Sigmoid colon (tissue), 7 donors: Measurements from ENCODE around the gene ZG16B. TPM values are rescaled to one million over a fixed set of nuclear protein-coding genes. Genes with fewer than 3 reads are reported as not detected.

Experiments
- DNase-seq: peaks from one replicate; pipeline ENCODE4 v3.0.0-alpha.2; 2019
- H3K27ac ChIP-seq, 4 donors: fragments of 200-600 bp; sonication (generic); one replicate each; pipeline ENCODE4 v1.5.1; 2016 to 2019; ENCODE audit warnings: mild to moderate bottlenecking in 1 of 4
- H3K27me3 ChIP-seq, 3 donors: fragments of 200-600 bp; sonication (generic); one replicate each; pipeline ENCODE4 v1.5.1; 2019; ENCODE audit warnings: mild to moderate bottlenecking in 1 of 3
- H3K36me3 ChIP-seq, 4 donors: fragments of 200-600 bp; sonication (generic); one replicate each; pipeline ENCODE4 v1.5.1; 2016 to 2019
- H3K4me1 ChIP-seq, 4 donors: fragments of 200-600 bp; sonication (generic); one replicate each; pipeline ENCODE4 v1.5.1; 2017 to 2019
- H3K4me3 ChIP-seq, 4 donors: fragments of 200-600 bp; sonication (generic); one replicate each; pipeline ENCODE4 v1.5.1; 2017 to 2019; ENCODE audit warnings: mild to moderate bottlenecking in 2 of 4, moderate library complexity in 1 of 4
- H3K9me3 ChIP-seq, 4 donors: fragments of 200-600 bp in 3 of 4; sonication (generic) in 3 of 4; one replicate each; pipeline versions ENCODE4 v1.5.1 to v1.6.1; 2013 to 2019
- CTCF ChIP-seq, 4 experiments: fragments of 450-650 bp in 3 of 4; fragments of 200-600 bp in 1 of 4; IDR thresholded peaks; one replicate each; pipeline ENCODE4 v1.5.1; 2016 to 2019; ENCODE audit warnings: antibody characterized with exemption in 4 of 4, mild to moderate bottlenecking in 3 of 4, moderate library complexity in 2 of 4
- EP300 ChIP-seq, 4 donors: sonication (generic); formaldehyde crosslinking; IDR thresholded peaks; one replicate each; pipeline ENCODE4 v1.6.1; 2017; ENCODE audit warnings: antibody characterized with exemption in 4 of 4
- POLR2A ChIP-seq, 2 donors: fragments of 450-650 bp; IDR thresholded peaks; one replicate each; pipeline ENCODE4 v1.6.1; 2016; ENCODE audit warnings: antibody characterized with exemption in 2 of 2, mild to moderate bottlenecking in 2 of 2, moderate library complexity in 2 of 2
- WGBS, 2 donors: extraction: QIAGEN DNeasy Blood & Tissue Kit; methylation state at CpG; one replicate each; pipeline ENCODE4 v1.1.7; 2013; 5-methylcytosine and 5-hydroxymethylcytosine counted together
- intact Hi-C: fragments of 100-400 bp; cut with DNase I; formaldehyde crosslinking; loops from one replicate; pipeline ENCODE4 v1.15.1; 2023
- polyA plus RNA-seq, 3 donors: library from polyadenylated mRNA; stranded (reverse); fragments of 200-250 nt; gene quantifications; one replicate each; pipeline ENCODE4 v1.2.3, GENCODE V29; 2013
- small RNA-seq, 3 donors: library from RNA; depleted of rRNA; stranded (forward); fragments of <200 nt; gene quantifications; one replicate each; pipeline ENCODE3, GENCODE V24; 2016
- total RNA-seq, 4 donors: library from RNA; depleted of rRNA; stranded (reverse); fragments of >200 nt; gene quantifications; one replicate each; pipeline ENCODE4 v1.1.0, GENCODE V29; 2016
- donor health status: healthy with polysubstance abuse.
- donor health status: Bipolar disorder and iron deficiency.
- donor health status: healthy.

ZG16B gene
- total and polyA plus RNA-seq, 7 donors: 15.6 to 147 (median 55.0) TPM; not detected in 4

- 92% methylated on average over 6 of the region's 6 CpGs for WGBS, 2 donors
- Histone ChIP-seq H3K4me1 (peaks cover 0 to 16% (median 10%) of the 10 kb centered on the region in 4 donors), H3K36me3 (no peaks in the 10 kb centered on the region), H3K27me3 (no peaks in the 10 kb centered on the region), H3K9me3 (no peaks in the 10 kb centered on the region), H3K4me3 (no peak overlapping the region), H3K27ac (no peak overlapping the region)
- no peak for DNase-seq
- no peak for TF ChIP-seq EP300 (IDR thresholded peaks at IDR 0.05)
- no peak for TF ChIP-seq POLR2A (IDR thresholded peaks at IDR 0.05)
- TF ChIP-seq CTCF (IDR thresholded peaks at IDR 0.05): no peak
- intact Hi-C loops: loop anchor here (5.0 kb wide), 2 partner anchors 37 to 453 kb away; partner anchors contain the start of gene CCNF
Observed at GRCh38 chr16:2879854-2880508, 49.9 kb downstream of the ZG16B start.

Small RNAs within 50 kb of the gene (small RNA-seq; reads per million reads assigned to genes)
- gene SNORA3C: 0 reads per million in 3 donors

Other genes with a start within 250 kb of the ZG16B start
- gene KCTD5, start 147.8 kb upstream of the ZG16B start, total RNA-seq: 10 to 100 TPM in 3 of 4 donors, 1 to 10 TPM in 1; 9.5 to 17.1 (median 11.5) TPM
- 10 to 100 TPM; 47.4 to 80.5 (median 78.6) TPM for gene KCTD5, start 147.8 kb upstream of the ZG16B start, polyA plus RNA-seq
- gene PRSS27, start 110.1 kb upstream of the ZG16B start, total RNA-seq: 1 to 10 TPM; 1.2 to 5.0 (median 1.4) TPM
- gene PRSS27, start 110.1 kb upstream of the ZG16B start, polyA plus RNA-seq: 1 to 10 TPM in 1 of 3 donors, under 1 TPM in 1, not detected in 1; 0.60 to 2.1 TPM
- 100 to 1,000 TPM; 181 to 826 (median 219) TPM for gene SRRM2, start 77.7 kb upstream of the ZG16B start, total RNA-seq
- gene SRRM2, start 77.7 kb upstream of the ZG16B start, polyA plus RNA-seq: 100 to 1,000 TPM in 1 of 3 donors, 10 to 100 TPM in 2; 66.1 to 725 (median 73.8) TPM
- gene ELOB, start 53.0 kb upstream of the ZG16B start, total RNA-seq: 1,000 to 10,000 TPM in 1 of 4 donors, 100 to 1,000 TPM in 3; 329 to 1,166 (median 508) TPM
- gene ELOB, start 53.0 kb upstream of the ZG16B start, polyA plus RNA-seq: 100 to 1,000 TPM; 454 to 984 (median 463) TPM
- gene PRSS33, start 42.7 kb upstream of the ZG16B start, total RNA-seq: not detected
- gene PRSS33, start 42.7 kb upstream of the ZG16B start, polyA plus RNA-seq: not detected
- gene PRSS41, start 31.8 kb upstream of the ZG16B start, total RNA-seq: not detected
- not detected for gene PRSS41, start 31.8 kb upstream of the ZG16B start, polyA plus RNA-seq
- gene PRSS21, start 13.1 kb upstream of the ZG16B start, total RNA-seq: not detected
- gene PRSS21, start 13.1 kb upstream of the ZG16B start, polyA plus RNA-seq: under 1 TPM in 1 of 3 donors, not detected in 2; 0.58 TPM
- not detected for gene PRSS22, start 27.9 kb downstream of the ZG16B start, total RNA-seq
- gene PRSS22, start 27.9 kb downstream of the ZG16B start, polyA plus RNA-seq: 10 to 100 TPM in 1 of 3 donors, not detected in 2; 20.8 TPM
- 10 to 100 TPM; 33.6 to 64.2 (median 55.8) TPM for gene FLYWCH2, start 52.9 kb downstream of the ZG16B start, total RNA-seq
- 10 to 100 TPM; 27.5 to 43.2 (median 30.7) TPM for gene FLYWCH2, start 52.9 kb downstream of the ZG16B start, polyA plus RNA-seq
- gene FLYWCH1, start 81.6 kb downstream of the ZG16B start, total RNA-seq: 10 to 100 TPM; 28.6 to 51.5 (median 33.2) TPM
- 10 to 100 TPM in 1 of 3 donors, 1 to 10 TPM in 2; 6.9 to 19.5 (median 7.2) TPM for gene FLYWCH1, start 81.6 kb downstream of the ZG16B start, polyA plus RNA-seq
- not detected for gene KREMEN2, start 134.0 kb downstream of the ZG16B start, total RNA-seq
- gene KREMEN2, start 134.0 kb downstream of the ZG16B start, polyA plus RNA-seq: 1 to 10 TPM; 1.0 to 1.8 (median 1.6) TPM
- gene PAQR4, start 139.0 kb downstream of the ZG16B start, total RNA-seq: 1 to 10 TPM in 2 of 4 donors, under 1 TPM in 2; 0.83 to 3.6 (median 1.0) TPM
- 10 to 100 TPM in 1 of 3 donors, 1 to 10 TPM in 2; 3.6 to 22.1 (median 3.9) TPM for gene PAQR4, start 139.0 kb downstream of the ZG16B start, polyA plus RNA-seq
- gene PKMYT1, start 150.1 kb downstream of the ZG16B start, total RNA-seq: under 1 TPM in 1 of 4 donors, not detected in 3; 0.95 TPM
- 10 to 100 TPM in 1 of 3 donors, 1 to 10 TPM in 2; 1.6 to 33.1 (median 4.2) TPM for gene PKMYT1, start 150.1 kb downstream of the ZG16B start, polyA plus RNA-seq
- not detected for gene CLDN9, start 182.6 kb downstream of the ZG16B start, total RNA-seq
- gene CLDN9, start 182.6 kb downstream of the ZG16B start, polyA plus RNA-seq: under 1 TPM in 1 of 3 donors, not detected in 2; 0.28 TPM
- gene CLDN6, start 187.9 kb downstream of the ZG16B start, total RNA-seq: not detected
- gene CLDN6, start 187.9 kb downstream of the ZG16B start, polyA plus RNA-seq: not detected
- gene TNFRSF12A, start 190.1 kb downstream of the ZG16B start, total RNA-seq: 10 to 100 TPM in 3 of 4 donors, 1 to 10 TPM in 1; 6.1 to 78.2 (median 12.7) TPM
- gene TNFRSF12A, start 190.1 kb downstream of the ZG16B start, polyA plus RNA-seq: 10 to 100 TPM in 1 of 3 donors, 1 to 10 TPM in 2; 6.6 to 16.3 (median 7.9) TPM
- 10 to 100 TPM; 23.1 to 77.3 (median 32.2) TPM for gene HCFC1R1, start 193.6 kb downstream of the ZG16B start, total RNA-seq
- 10 to 100 TPM; 52.9 to 82.5 (median 53.1) TPM for gene HCFC1R1, start 193.6 kb downstream of the ZG16B start, polyA plus RNA-seq
- 10 to 100 TPM in 3 of 4 donors, 1 to 10 TPM in 1; 8.6 to 15.8 (median 13.4) TPM for gene THOC6, start 193.7 kb downstream of the ZG16B start, total RNA-seq
- gene THOC6, start 193.7 kb downstream of the ZG16B start, polyA plus RNA-seq: 10 to 100 TPM; 16.8 to 35.8 (median 18.5) TPM
- gene BICDL2, start 206.6 kb downstream of the ZG16B start, total RNA-seq: under 1 TPM in 2 of 4 donors, not detected in 2; 0.36 to 0.55 TPM
- 10 to 100 TPM; 62.5 to 83.8 (median 74.9) TPM for gene BICDL2, start 206.6 kb downstream of the ZG16B start, polyA plus RNA-seq
- under 1 TPM in 3 of 4 donors, not detected in 1; under 0.01 to 0.41 (median 0.16) TPM for gene MMP25, start 216.3 kb downstream of the ZG16B start, total RNA-seq
- 1 to 10 TPM; 1.8 to 3.7 (median 2.8) TPM for gene MMP25, start 216.3 kb downstream of the ZG16B start, polyA plus RNA-seq
- gene IL32, start 235.3 kb downstream of the ZG16B start, total RNA-seq: 10 to 100 TPM in 3 of 4 donors, 1 to 10 TPM in 1; 8.6 to 27.1 (median 20.3) TPM
- gene IL32, start 235.3 kb downstream of the ZG16B start, polyA plus RNA-seq: 1,000 to 10,000 TPM in 1 of 3 donors, 100 to 1,000 TPM in 2; 464 to 2,189 (median 560) TPM